Esophagus (tissue), 2 donors: ENCODE data around the gene PDZD2. TPM values are rescaled to one million over a fixed set of nuclear protein-coding genes. Genes with fewer than 3 reads are reported as not detected.
A peak's percentile ranks its signal among the peaks of the same experiment; 100 is the strongest.
"Not testable (repeated sequence)": the region's sequence is repeated elsewhere in the genome, so short reads cannot be mapped to it uniquely, and the experiment has no call there.

Experiments used
- H3K27ac ChIP-seq, 2 donors: one replicate each; pipeline ENCODE4 v1.5.1; 2013; ENCODE audit warnings: low read depth in 2 of 2, mild to moderate bottlenecking in 2 of 2, inconsistent platforms in 1 of 2, low read length in 1 of 2, moderate library complexity in 1 of 2
- H3K27me3 ChIP-seq, 2 donors: one replicate each; pipeline ENCODE4 v1.6.1; 2013; ENCODE audit warnings: low read length in 2 of 2, control low read depth in 1 of 2, mild to moderate bottlenecking in 1 of 2; ENCODE audit not compliant: insufficient read depth in 2 of 2, control insufficient read depth in 1 of 2
- H3K36me3 ChIP-seq, 2 donors: one replicate each; pipeline ENCODE4 v1.6.1; 2013; ENCODE audit warnings: low read length in 1 of 2; ENCODE audit not compliant: control insufficient read depth in 2 of 2, insufficient read depth in 2 of 2
- H3K4me1 ChIP-seq, 2 donors: one replicate each; pipeline ENCODE4 v1.6.1; 2013; ENCODE audit warnings: low read length in 1 of 2; ENCODE audit not compliant: control insufficient read depth in 2 of 2, insufficient read depth in 2 of 2
- H3K4me3 ChIP-seq, 2 donors: one replicate each; pipeline ENCODE4 v1.5.1; 2013; ENCODE audit warnings: low read length in 2 of 2, mild to moderate bottlenecking in 2 of 2, low read depth in 1 of 2, moderate library complexity in 1 of 2
- H3K9me3 ChIP-seq, 2 donors: one replicate each; pipeline ENCODE4 v1.6.1; 2013; ENCODE audit warnings: mild to moderate bottlenecking in 2 of 2, low read depth in 1 of 2, low read length in 1 of 2, moderate library complexity in 1 of 2; ENCODE audit not compliant: control insufficient read depth in 2 of 2, insufficient read depth in 1 of 2
- WGBS, 2 donors: extraction: QIAGEN DNeasy Blood & Tissue Kit; methylation state at CpG; one replicate each; pipeline ENCODE4 v1.1.7; 2013; 5-methylcytosine and 5-hydroxymethylcytosine counted together
- polyA plus RNA-seq, 2 donors: library from polyadenylated mRNA; stranded (reverse); fragments of 200-250 nt; gene quantifications; one replicate each; pipeline ENCODE4 v1.2.3, GENCODE V29; 2013
- donor health status: healthy with polysubstance abuse.
- donor health status: Bipolar disorder and iron deficiency.

PDZD2 gene
- polyA plus RNA-seq = 10 to 100 TPM in 1 of 2 donors, 1 to 10 TPM in 1; 6.6 to 15.3 TPM

GRCh38 chr5:31638748-31639418 is at the start of gene PDZD2:
Gene PDZD2 (plus strand): TSS chr5:31639131.
- Histone ChIP-seq H3K9me3 (no peaks in the 10 kb centered on the region), H3K4me1 (peaks cover 2 to 3% of the 10 kb centered on the region in 2 donors), H3K36me3 (no peaks in the 10 kb centered on the region), H3K4me3 (peak within 1 kb of the TSS; percentile 54 to 59), H3K27me3 (no peaks in the 10 kb centered on the region), H3K27ac (no peak within 1 kb of the TSS)
- 0 to 1% methylated on average over 56 to 70 of the region's 70 CpGs for WGBS, 2 donors

GRCh38 chr5:31593665-31594064 is 45.3 kb upstream of the PDZD2 start:
- Histone ChIP-seq H3K9me3 (no peaks in the 10 kb centered on the region), H3K4me3 (no peak overlapping the region), H3K36me3 (no peaks in the 10 kb centered on the region), H3K4me1 (peaks cover 0 to 2% of the 10 kb centered on the region in 2 donors), H3K27ac (no peak overlapping the region), H3K27me3 (no peaks in the 10 kb centered on the region)
- WGBS, 2 donors = 57 to 77% methylated on average over 3 of the region's 3 CpGs

GRCh38 chr5:31596354-31596753 is 42.6 kb upstream of the PDZD2 start:
- Histone ChIP-seq H3K9me3 (no peaks in the 10 kb centered on the region), H3K4me3 (no peak overlapping the region), H3K27me3 (no peaks in the 10 kb centered on the region), H3K4me1 (no peaks in the 10 kb centered on the region), H3K36me3 (no peaks in the 10 kb centered on the region), H3K27ac (no peak overlapping the region)
- 71 to 77% methylated on average over 1 of the region's 1 CpG for WGBS, 2 donors

GRCh38 chr5:31598640-31599611 is 40.0 kb upstream of the PDZD2 start:
- Histone ChIP-seq H3K4me1 (no peaks in the 10 kb centered on the region), H3K9me3 (no peaks in the 10 kb centered on the region), H3K27ac (no peak overlapping the region), H3K27me3 (no peaks in the 10 kb centered on the region), H3K36me3 (no peaks in the 10 kb centered on the region), H3K4me3 (no peak overlapping the region)
- 77 to 83% methylated on average over 5 of the region's 5 CpGs for WGBS, 2 donors

GRCh38 chr5:31602305-31602704 is 36.6 kb upstream of the PDZD2 start:
- H3K36me3 ChIP-seq, H3K27ac ChIP-seq, H3K27me3 ChIP-seq, H3K4me1 ChIP-seq, H3K9me3 ChIP-seq, H3K4me3 ChIP-seq: not testable (repeated sequence)
- 78 to 83% methylated on average over 4 of the region's 4 CpGs for WGBS, 2 donors

- H3K27ac ChIP-seq = no peak overlapping the region
- 62 to 69% methylated on average over 2 of the region's 2 CpGs for WGBS, 2 donors
Measured at GRCh38 chr5:31604240-31604639, 34.7 kb upstream of the PDZD2 start.

GRCh38 chr5:31604644-31605043 is 34.3 kb upstream of the PDZD2 start:
- no peaks in the 10 kb centered on the region for H3K4me1 ChIP-seq
- 76 to 78% methylated on average over 2 of the region's 2 CpGs for WGBS, 2 donors
- H3K9me3 ChIP-seq = no peaks in the 10 kb centered on the region
- no peak overlapping the region for H3K27ac ChIP-seq
- no peaks in the 10 kb centered on the region for H3K27me3 ChIP-seq
- H3K4me3 ChIP-seq = no peak overlapping the region
- H3K36me3 ChIP-seq = no peaks in the 10 kb centered on the region

More at GRCh38 chr5:31604240-31604639, 34.7 kb upstream of the PDZD2 start:
- Histone ChIP-seq H3K27me3 (no peaks in the 10 kb centered on the region), H3K36me3 (no peaks in the 10 kb centered on the region), H3K9me3 (no peaks in the 10 kb centered on the region), H3K4me1 (no peaks in the 10 kb centered on the region), H3K4me3 (no peak overlapping the region)

- H3K4me1 ChIP-seq = no peaks in the 10 kb centered on the region
- WGBS, 2 donors = 82 to 90% methylated on average over 1 of the region's 1 CpG
- no peak overlapping the region for H3K4me3 ChIP-seq
- H3K9me3 ChIP-seq = no peaks in the 10 kb centered on the region
- H3K27me3 ChIP-seq = no peaks in the 10 kb centered on the region
- H3K27ac ChIP-seq = no peak overlapping the region
- no peaks in the 10 kb centered on the region for H3K36me3 ChIP-seq
Measured at GRCh38 chr5:31605920-31606319, 33.0 kb upstream of the PDZD2 start.

- Histone ChIP-seq H3K27ac (no peak overlapping the region), H3K4me3 (no peak overlapping the region), H3K36me3 (no peaks in the 10 kb centered on the region), H3K27me3 (no peaks in the 10 kb centered on the region), H3K9me3 (no peaks in the 10 kb centered on the region), H3K4me1 (no peaks in the 10 kb centered on the region)
- 56 to 65% methylated on average over 2 of the region's 2 CpGs for WGBS, 2 donors
Measured at GRCh38 chr5:31607546-31607945, 31.4 kb upstream of the PDZD2 start.
